Activated CD4-positive, alpha-beta T cell treated with anti-CD3 and anti-CD28 coated beads, Interleukin-2, Interleukin-6, amounts not matched to agents 100 ng/mL and 50 ng/mL, durations not matched to agents 16 hours and 8 hours (primary cell): ENCODE data around the gene CPNE4.

Experiments used
- DNase-seq: peaks from one replicate; pipeline ENCODE4 v3.0.0-alpha.2; 2020

Gene CPNE4

DNA sequence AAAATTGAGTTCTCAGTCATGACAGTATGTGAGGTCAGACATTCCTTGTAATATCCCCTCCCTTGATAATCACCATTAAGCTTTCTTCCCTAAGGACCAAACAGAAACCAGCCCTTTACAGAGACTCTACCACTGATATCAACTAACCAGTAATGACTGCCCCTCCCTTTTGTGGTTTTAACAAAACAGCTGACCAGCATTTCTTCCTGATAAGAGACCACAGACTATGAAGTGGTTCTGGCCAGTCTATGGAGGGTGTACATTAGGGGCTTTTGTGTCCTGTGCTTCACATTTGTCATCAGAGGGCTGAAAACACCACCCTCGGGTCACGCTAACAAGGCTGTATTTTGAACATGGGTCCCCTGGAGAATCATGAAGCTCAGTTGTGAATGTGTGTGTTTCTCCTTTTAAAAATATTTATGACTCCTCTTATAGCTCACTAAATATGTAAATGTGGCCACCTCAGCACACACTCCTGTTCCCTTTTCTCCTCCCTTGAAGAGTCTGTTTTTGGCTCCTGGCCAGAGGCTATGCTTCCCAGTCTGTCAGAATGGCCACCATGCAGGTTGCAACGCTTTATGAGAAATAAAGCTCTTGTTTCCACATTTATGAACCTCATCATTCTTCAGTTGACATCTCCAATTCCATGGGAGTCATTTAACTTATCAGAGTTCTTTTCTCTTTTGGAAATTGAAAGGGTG lies 239.3 kb downstream of the CPNE4 start:
- no peak for DNase-seq

DNA sequence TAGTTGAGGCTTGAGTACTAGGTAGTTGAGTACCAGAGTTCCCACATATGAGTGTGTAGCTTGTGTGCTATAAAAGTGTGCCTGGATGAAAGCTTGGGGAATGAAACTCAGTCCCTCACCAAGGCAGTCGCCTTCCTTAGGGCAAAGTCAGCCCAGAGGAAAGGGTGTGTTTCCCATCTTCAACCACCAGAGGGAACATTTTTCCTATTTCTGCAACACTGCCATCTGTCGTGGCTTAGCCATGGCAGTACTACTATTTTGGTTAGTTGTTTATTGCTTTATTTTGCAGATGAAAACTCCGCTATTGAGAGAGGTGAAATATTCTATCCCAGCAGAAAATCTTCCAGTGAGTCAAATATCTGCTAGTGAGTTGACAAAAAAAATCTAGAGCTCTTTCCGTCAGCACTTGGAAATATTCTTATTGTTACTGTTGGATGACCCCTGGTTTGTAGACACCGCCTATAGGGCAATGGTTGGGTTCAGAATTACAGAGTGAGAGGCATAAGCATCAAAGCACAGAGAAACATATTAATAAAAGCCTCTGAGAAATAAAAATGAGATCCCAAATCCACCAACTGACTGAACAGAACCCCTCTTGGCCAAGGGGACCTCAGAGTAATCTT lies 239.9 kb downstream of the CPNE4 start:
- DNase-seq: peak; percentile 55

DNA sequence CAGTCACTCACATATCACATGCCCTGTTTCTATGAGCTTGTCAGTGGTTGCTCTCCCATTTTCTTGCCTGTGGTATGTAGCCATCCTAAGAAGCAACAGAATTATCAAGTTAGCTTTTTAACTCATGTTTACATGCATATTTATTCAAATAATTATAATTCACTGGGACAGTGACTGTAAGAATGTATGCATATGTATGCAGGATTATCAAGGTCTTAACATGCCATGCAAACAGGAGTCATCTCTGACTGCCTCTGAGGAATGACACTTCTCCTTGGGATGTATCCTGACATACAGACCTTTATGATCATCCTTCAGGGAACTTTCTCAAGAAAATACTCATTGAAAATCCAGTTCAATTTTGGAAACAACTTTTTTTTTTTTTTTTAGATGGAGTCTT lies 240.9 kb downstream of the CPNE4 start:
- no peak for DNase-seq

DNA sequence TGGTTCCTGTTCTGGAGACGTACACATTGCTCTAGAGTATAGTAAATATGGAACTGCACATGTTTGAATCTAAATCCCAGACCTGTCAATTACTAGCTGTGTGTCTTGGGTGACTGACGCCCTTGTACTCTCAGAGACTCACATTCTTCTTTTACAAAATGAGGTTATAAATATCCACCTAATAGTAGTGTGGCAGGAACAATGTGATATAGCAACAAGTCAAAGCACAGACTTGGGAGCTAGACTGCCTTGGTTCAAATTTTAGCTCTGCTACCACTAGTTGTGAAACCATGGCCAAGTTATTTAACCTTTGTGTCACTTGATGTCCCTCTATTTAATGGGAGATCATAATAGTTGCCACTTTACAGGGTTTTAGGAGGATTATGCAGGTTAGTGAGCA lies 245.6 kb downstream of the CPNE4 start:
- DNase-seq: no peak

DNA sequence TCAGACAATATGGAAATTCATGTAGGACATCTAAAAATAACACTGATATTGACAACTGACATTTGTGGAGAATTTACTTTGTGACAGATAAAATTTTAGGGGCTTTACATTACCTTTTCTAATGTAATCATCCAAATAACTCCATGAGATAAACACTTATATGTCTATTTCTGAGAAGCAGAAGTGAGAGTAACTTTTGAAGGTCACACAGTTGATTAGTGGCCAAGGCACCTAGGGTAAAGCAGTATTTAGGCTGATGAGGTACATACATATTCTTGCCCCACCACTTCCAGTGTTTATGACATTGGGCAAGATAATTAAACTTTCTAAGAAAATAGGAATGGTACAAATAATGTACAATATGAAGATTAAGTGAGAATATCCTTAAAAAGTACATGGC lies 248.4 kb downstream of the CPNE4 start:
- no peak for DNase-seq

DNA sequence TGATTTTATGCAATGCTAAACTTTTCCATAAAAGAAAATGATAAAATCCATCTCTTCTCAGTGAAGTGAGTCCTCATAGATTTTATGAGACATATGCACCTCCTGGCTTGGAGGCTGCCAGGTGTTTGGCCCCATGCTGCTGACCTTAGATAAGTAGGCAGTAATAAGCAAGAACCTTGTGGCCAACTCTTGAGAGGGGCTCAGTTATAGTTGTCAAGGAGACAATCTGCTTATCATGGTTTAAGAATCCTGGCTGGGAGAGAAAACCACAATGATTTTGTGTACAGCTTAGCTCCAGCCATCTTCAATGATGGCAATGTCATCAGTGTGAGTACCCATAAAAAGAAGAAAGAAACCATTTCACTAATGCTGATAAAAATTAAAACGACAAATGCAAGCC lies 252.1 kb downstream of the CPNE4 start:
- no peak for DNase-seq

DNA sequence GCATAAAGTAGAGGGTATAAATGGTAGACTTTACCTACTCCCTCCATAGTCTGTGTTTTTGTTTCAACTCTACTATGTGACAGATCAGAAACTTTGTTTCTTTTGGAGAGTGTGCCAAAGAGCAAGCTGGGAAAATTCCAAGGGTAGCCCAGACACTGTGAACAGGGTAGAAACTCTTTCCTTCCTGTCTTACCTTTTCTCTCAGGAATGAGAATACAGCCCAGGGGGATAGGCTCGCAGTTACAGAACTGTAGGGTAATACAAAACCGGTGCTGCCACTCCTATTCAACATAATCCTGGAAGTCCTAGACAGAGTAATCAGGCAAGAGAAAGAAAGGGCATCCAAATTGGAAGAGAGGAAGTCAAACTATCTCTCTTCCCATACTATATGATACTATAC lies 256.3 kb downstream of the CPNE4 start:
- no peak for DNase-seq

DNA sequence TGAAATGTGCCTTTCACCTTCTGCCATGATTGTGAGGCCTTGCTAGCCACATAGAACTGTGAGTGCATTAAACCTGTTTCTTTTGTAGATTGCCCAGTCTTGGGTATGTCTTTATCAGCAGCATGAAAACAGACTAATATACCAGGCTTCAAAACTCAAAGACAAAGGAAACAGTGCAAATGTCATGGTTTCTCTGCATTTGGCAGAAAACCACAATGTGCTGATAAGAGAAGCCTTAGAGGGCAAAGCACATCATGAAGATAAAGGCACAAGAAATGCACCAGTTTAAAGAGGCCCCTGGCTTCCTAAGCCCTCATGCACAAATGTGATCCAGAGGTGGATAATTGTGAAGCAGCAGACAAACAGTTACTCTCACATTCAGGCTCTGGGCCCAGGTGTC lies 259.2 kb downstream of the CPNE4 start:
- DNase-seq: no peak

DNA sequence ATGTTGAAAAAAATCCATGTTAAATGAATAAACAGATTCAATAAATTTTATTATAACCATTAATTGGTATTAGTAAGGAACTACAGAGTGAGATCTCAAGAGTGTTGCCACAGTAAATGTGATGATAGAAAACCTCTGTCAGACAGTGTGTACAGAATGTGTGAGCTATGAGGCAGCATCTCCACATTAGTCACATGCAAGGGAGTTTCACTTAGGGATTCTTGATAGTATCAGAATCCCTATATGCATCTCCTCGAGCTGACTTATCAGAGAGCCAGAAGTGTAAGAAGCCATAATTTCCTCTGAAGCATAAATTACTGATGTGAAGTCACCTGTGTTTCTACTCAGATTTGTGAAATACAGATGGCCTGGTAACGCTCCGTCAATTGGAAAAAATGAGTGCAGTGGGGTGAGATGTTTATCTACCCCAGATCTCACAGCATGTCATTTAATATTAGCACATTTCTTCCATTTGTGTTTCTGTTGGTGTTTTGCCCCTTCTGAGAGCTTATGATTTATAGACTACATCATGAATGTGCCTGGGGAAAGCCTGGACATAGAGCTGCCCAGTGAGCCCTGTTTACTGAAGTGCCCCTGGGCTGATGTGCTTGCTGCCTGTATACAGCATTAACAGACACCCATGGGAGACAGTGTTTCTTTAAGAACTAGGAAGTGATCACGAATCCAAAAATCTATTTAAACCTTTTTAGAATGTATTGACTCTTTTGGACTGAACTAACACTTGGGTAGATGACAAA lies 262.4 kb downstream of the CPNE4 start:
- no peak for DNase-seq

DNA sequence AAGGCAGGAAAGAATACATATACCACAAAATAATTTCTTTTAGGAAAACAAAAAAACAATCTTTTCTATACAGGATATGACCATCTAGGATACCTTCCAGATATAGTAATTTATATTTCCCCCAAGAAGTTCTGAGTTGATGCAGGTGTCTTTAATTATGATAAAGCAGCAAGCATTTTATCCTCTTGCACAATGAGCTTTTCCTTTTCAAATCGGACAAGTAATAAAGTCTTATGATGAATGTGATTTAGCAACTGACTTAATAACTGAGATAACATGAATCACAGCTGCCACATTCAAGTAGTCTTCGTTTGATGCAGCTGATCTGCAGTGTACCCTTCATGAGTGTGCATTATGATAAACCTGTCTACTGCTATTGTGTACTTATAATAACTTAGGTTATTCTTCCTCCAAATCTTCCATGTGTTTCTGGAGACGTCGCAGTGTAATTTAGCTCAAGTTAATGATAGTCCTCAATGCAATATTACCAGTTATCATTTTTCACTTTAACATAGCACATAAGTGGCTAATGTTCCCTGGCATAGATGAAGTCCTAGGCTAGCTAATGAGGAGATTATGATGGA lies 271.7 kb downstream of the CPNE4 start:
- no peak for DNase-seq

DNA sequence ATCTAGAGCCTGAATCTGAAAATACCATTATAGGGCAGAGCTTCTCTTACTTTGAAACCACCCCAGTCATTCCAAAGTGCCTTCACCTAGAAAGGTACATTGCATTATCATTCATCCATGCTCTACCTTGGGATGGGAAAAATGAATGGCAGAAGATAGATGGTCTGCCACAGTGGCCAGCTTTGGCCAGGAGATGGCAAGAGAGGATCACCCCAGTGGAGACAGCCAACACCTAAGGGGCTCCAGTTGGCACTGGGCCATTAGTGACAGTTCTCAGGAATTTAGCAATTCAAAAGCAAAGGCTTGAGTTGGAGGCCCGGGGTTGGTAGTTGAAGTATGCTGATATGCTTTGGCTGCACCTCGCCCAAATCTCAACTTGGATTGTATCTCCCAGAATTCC lies 278.4 kb downstream of the CPNE4 start:
- no peak for DNase-seq

DNA sequence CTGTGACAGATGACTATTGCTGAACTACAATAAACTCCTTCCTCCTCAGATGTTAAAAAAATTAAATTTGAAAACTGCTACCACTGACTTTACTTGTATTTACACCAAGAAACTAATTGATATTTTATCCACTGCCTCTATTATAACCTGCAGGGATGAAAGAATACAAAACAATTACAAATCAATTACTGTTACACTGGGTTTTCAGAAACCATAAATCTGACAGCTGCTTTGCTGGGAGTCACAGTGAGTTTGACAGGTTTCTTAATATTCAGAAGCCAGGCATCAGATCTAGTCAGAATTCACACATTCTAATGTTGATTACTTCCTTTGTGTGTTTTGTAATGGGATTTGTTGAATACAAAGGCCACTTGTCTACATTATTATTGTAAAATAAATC lies 279.4 kb downstream of the CPNE4 start:
- DNase-seq: no peak

DNA sequence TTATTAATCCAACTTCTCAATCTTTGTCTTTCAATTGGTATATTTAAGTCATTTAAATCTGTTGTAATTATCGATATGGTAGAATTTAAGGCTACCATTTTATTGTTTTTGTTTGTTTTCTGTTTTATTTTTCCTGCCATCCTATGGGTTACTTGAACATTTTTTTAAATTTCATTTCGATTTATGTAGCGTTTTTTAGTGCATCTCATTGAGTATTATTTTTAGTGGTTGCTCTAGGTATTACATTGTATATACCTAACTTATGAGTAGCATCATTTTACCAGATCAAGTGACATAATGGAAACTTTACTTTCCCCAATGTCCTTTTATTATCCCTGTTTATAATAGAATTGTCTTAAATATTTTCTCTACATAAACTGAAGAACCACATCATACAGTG lies 284.6 kb downstream of the CPNE4 start:
- DNase-seq: no peak

DNA sequence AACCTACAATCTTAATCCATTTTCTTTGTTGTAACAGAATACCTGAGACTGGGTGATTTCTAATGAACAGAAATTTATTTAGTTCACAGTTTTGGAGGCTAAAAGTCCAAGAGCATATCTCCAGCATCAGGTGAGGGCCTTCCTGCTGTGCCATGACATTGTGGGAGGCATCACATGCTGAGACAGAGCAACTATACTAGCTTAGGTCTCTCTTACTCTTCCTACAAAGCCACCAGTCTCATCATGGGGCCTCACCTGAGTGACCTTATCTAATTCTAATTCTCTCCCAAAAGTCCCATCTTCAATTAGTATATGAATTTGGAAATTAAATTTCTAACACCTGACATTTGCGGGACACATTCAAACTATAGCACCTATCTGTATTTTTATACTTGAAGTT lies 285.0 kb downstream of the CPNE4 start:
- DNase-seq: no peak

DNA sequence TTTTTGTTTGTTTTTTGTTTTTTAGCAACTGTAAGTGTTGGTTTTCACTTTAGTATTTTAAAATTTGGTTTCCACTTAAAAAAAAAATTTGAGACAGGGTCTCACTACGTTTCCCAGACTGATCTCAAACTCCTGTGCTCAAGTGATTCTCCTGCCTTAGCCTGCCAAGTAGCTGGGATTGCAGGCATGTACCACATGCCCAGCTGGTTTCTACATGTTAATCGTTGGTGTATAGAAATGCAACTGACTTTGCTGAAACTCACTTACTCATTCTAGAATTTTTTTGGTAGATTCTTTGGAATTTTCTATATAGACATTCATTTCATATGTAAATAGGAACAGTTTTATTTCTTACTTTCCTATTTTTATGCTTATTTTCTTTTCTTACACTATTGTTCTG lies 287.3 kb downstream of the CPNE4 start:
- no peak for DNase-seq

DNA sequence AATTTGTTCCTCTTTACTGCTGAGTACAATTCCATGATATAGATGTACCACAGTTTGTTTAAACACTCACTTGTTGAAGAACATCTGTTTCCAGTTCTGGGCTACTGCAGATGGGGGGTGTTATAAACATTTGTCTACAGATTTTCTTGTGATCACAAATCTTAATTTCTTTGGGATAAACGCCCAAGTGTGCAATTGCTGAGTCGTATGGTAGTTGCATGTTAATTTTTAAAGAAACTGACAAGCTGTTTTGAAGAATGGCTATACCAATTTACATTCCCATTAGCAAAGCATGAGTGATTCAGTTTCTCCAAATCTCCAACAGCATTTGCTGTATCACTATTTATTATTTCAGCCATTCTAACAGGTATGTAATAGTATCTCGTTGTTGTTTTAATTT lies 290.0 kb downstream of the CPNE4 start:
- no peak for DNase-seq

DNA sequence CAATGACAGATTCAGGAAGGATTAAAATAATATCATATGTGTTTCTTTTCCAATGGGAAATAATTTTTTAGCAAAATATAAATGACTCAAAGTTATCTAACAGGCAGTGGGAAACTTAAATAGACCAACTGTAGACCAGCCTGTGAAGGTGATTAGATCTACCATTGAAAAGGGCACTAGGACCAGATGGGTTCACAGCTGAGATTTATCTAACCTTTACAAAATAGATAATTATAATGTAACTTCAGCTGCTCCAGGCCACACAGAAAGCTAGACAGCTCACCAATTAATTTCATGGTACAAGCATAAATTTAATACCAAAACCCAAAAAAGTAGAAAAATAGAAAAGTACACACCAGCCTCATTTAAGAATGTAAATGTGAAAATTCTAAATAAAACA lies 291.7 kb downstream of the CPNE4 start:
- DNase-seq: no peak

DNA sequence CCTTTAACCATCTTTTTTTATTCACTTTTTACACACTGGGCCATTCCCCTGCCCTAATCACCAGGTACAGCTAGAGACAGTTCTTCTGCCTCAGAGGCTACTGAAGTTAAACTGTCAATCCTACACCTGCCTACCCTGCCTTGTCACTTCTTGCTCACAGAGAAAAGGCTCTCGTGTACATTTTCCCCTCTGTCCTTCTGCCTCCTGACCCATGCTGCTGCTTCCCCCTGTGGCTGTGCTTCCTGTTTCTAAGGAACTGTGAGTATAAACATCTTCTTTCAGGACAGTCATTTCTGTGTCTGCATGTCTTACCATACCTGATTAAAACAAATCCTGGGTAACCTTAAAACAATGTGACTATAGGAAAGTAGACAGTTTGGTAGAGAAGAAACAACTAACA lies 295.6 kb downstream of the CPNE4 start:
- no peak for DNase-seq

DNA sequence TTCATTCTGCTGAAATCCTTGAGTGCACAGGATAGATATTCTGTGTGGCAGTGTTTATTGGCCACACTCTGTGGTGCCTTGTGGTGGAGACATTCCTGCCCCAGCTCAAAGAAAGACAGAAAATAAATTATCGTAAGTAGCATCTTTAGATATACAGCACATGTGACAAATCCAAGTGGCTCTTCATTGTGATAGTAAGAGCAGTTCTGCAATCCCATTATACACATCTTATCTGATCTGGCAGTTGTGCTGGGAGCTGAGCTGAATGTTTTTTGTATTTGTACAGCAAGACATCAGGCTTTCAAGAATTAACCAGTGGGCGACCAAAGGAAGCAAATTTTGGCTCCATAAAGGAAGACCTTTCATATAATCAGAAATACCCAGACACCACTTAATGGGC lies 296.7 kb downstream of the CPNE4 start:
- no peak for DNase-seq

DNA sequence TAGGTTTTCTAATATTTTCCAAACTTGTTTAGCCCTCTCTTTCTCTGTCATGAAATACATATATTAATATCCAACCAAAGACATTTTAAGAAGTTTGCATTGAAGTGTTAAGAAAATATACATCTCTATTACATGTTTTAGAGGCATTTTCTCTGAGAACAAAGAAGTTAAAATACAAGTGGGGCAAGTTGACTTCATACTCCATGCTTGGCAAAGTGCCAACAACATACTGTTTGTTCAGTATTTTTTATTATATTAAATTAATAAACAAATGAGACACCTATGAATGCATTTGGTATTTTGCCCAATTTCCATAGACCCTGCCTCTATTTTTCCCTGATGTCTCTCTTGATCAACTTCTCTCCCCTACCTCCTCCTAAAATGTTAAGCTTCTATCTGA lies 299.3 kb downstream of the CPNE4 start:
- DNase-seq: no peak

DNA sequence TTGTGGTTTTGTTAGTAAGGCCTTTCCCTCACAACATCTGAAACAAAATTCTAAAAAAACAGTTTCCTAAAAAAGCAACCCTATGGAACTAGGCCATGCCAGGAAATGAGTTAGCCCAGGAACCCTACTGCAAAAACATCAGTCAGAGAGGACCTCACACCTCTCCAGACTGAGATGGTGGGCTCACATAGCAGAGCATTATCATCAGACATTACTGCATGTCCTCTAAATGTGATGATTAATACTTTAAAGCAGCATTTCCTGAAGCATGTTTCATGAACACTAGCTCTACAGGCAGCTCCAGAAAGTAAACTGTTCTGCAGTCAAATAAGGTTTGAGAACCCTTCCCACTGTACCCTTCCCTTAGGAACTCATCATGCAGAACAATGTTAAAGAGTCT lies 299.7 kb downstream of the CPNE4 start:
- no peak for DNase-seq

DNA sequence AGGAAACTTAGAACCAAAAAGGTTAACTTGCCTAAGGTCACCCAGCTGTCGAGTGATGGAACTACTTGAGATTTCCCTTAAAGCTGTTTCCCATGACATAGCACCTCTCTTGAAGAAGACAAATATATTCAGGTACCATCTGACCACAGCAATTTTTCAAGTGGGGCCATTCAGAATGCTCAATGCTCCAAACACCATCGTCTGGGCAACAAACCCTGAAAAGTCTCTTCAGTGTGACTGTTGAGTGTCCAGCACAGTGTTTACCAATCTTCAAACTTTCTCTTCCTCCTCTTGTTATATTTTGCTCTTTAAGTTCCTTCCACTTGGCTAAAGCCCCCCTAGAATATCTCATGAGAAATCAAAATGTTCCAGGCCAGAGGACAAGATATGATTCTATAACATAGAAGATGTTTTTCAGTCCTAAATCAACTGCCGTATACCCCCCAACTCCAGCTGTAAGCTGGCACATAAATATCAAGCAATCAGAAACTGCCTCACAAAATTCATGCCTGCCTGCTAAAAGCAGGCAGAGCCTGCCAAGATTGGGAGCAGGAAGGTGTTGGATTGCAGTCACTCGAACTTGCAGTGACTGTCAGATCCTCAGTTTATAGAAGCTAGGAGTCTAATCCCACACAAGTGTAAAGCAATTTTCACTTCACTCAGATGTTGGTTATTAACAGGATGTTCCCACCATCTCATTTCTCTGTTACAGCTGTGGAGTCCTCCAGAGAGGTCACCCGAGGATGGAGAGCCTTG lies 301.6 kb downstream of the CPNE4 start:
- DNase-seq: no peak

DNA sequence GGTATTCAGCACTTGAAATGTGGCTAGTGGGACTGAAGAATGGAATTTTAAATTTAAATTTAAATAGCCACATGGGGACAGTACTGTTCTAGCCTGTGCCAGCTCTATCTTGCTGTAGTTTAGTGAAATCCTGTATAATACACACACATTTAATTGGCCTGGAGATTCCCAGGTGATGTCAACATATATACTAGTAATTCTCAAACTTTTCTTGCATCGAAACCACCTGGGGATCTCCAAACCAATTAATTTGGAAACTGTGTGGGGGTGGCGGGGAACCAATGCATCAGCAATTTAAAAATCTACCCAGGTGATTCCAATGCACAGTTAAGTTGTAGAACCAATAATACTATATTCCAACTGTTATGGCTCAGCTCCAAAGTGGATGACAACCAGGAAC lies 303.1 kb downstream of the CPNE4 start:
- peak; percentile 59 for DNase-seq
